Measurements from ENCODE around the gene DMD.

GRCh38 chrX:33171041-33171440, 40.3 kb downstream of the DMD start:
- TF ChIP-seq EZH2 (optimal IDR thresholded peaks at IDR 0.05; ENCODE audit: low read depth, low read length) (no peak), CTCF (IDR thresholded peaks at IDR 0.05; ENCODE audit: low read length) (no peak)

All from MM.1S (cell line).